Mesenchymal stem cell (in vitro differentiated cells and primary cell): ENCODE data around the gene ASB13.
A peak's percentile ranks its signal among the peaks of the same experiment; 100 is the strongest.

ENCODE experiments used
- DNase-seq: peaks from one replicate; pipeline ENCODE4 v3.0.0-alpha.2; 2013
- H2AFZ ChIP-seq: one replicate; pipeline ENCODE4 v1.6.1; 2013; ENCODE audit warnings: low read depth, mild to moderate bottlenecking, control low read depth, inconsistent platforms, low read length, moderate library complexity
- H2AK5ac ChIP-seq: 2 replicates; pipeline ENCODE4 v1.6.1; 2013; ENCODE audit warnings: low read length, moderate library complexity, mild to moderate bottlenecking, inconsistent platforms; ENCODE audit not compliant: severe bottlenecking
- H2BK120ac ChIP-seq: one replicate; pipeline ENCODE4 v1.6.1; 2013; ENCODE audit warnings: low read depth, mild to moderate bottlenecking, inconsistent platforms, low read length, moderate library complexity
- H2BK12ac ChIP-seq, 2 experiments: one replicate each; pipeline ENCODE4 v1.6.1; 2013; ENCODE audit warnings: inconsistent platforms in 2 of 2, low read length in 2 of 2, mild to moderate bottlenecking in 2 of 2, moderate library complexity in 2 of 2, control low read depth in 1 of 2
- H2BK15ac ChIP-seq: one replicate; pipeline ENCODE4 v1.6.1; 2013; ENCODE audit warnings: mild to moderate bottlenecking, low read depth, inconsistent platforms; ENCODE audit not compliant: poor library complexity, severe bottlenecking
- H2BK5ac ChIP-seq: 2 replicates; pipeline ENCODE4 v1.6.1; 2013; ENCODE audit warnings: low read depth, mild to moderate bottlenecking, low read length, control low read depth, inconsistent platforms; ENCODE audit not compliant: poor library complexity, severe bottlenecking
- H3K14ac ChIP-seq, 2 experiments: one replicate each; pipeline ENCODE4 v1.6.1; 2013; ENCODE audit warnings: inconsistent platforms in 2 of 2, low read length in 2 of 2, control low read depth in 1 of 2, mild to moderate bottlenecking in 1 of 2, moderate library complexity in 1 of 2
- H3K18ac ChIP-seq, 2 experiments: one replicate each; pipeline ENCODE4 v1.6.1; 2013; ENCODE audit warnings: inconsistent platforms in 2 of 2, low read length in 2 of 2, control low read depth in 1 of 2, low read depth in 1 of 2, mild to moderate bottlenecking in 1 of 2
- H3K23ac ChIP-seq, 2 experiments: one replicate each; pipeline ENCODE4 v1.6.1; 2013; ENCODE audit warnings: inconsistent platforms in 2 of 2, low read length in 2 of 2, mild to moderate bottlenecking in 2 of 2, moderate library complexity in 2 of 2, control low read depth in 1 of 2
- H3K27ac ChIP-seq: 2 replicates; pipeline ENCODE4 v1.5.1; 2013; ENCODE audit warnings: mild to moderate bottlenecking, moderate library complexity, low read length, control low read depth, inconsistent platforms; ENCODE audit not compliant: poor library complexity, severe bottlenecking
- H3K27me3 ChIP-seq, 2 experiments: 2 replicates each; pipeline versions ENCODE4 v1.6.1 to v1.7.0; 2013; ENCODE audit warnings: low read length in 2 of 2, mild to moderate bottlenecking in 2 of 2, moderate library complexity in 2 of 2, control low read depth in 1 of 2, inconsistent platforms in 1 of 2; ENCODE audit not compliant: control insufficient read depth in 1 of 2, insufficient read depth in 1 of 2
- H3K36me3 ChIP-seq, 2 experiments: 2 replicates each; pipeline versions ENCODE4 v1.6.1 to v1.7.0; 2013; ENCODE audit warnings: low read length in 2 of 2, control low read depth in 1 of 2, inconsistent platforms in 1 of 2, low read depth in 1 of 2, mild to moderate bottlenecking in 1 of 2; ENCODE audit not compliant: insufficient read depth in 2 of 2, control insufficient read depth in 1 of 2
- H3K4ac ChIP-seq, 2 experiments: one replicate each; pipeline ENCODE4 v1.6.1; 2013; ENCODE audit warnings: inconsistent platforms in 2 of 2, low read length in 2 of 2, mild to moderate bottlenecking in 2 of 2, moderate library complexity in 2 of 2, control low read depth in 1 of 2, low read depth in 1 of 2
- H3K4me1 ChIP-seq: 2 replicates; pipeline ENCODE4 v1.6.1; 2013; ENCODE audit warnings: low read depth, low read length, control low read depth; ENCODE audit not compliant: control insufficient read depth, insufficient read depth
- H3K4me2 ChIP-seq: 2 replicates; pipeline ENCODE4 v1.6.1; 2013; ENCODE audit warnings: low read length, mild to moderate bottlenecking, inconsistent platforms; ENCODE audit not compliant: poor library complexity, severe bottlenecking
- H3K4me3 ChIP-seq, 2 experiments: 2 replicates each; pipeline versions ENCODE4 v1.5.1 to v1.7.0; 2013; ENCODE audit warnings: low read length in 2 of 2, mild to moderate bottlenecking in 2 of 2, control low read depth in 1 of 2, low read depth in 1 of 2; ENCODE audit not compliant: insufficient read depth in 1 of 2
- H3K79me1 ChIP-seq: replicated peaks from 2 replicates; pipeline ENCODE4 v1.6.1; 2013; ENCODE audit warnings: mild to moderate bottlenecking, control low read depth, low read length, inconsistent platforms; ENCODE audit not compliant: poor library complexity, severe bottlenecking
- H3K9ac ChIP-seq: 2 replicates; pipeline ENCODE4 v1.7.0; 2013; ENCODE audit warnings: mild to moderate bottlenecking, low read length, moderate library complexity
- H3K9me3 ChIP-seq: 2 replicates; pipeline ENCODE4 v1.7.0; 2013; ENCODE audit warnings: mild to moderate bottlenecking, low read length; ENCODE audit not compliant: control insufficient read depth
- H4K8ac ChIP-seq: one replicate; pipeline ENCODE4 v1.6.1; 2013; ENCODE audit warnings: inconsistent platforms, mild to moderate bottlenecking, low read length, moderate library complexity
- H4K91ac ChIP-seq: one replicate; pipeline ENCODE4 v1.6.1; 2013; ENCODE audit warnings: mild to moderate bottlenecking, low read length, inconsistent platforms
- WGBS: methylation state at CpG from one replicate; pipeline ENCODE4 v1.1.7; 2013; ENCODE audit warnings: mixed read lengths; 5-methylcytosine and 5-hydroxymethylcytosine counted together

The ASB13 gene

DNA sequence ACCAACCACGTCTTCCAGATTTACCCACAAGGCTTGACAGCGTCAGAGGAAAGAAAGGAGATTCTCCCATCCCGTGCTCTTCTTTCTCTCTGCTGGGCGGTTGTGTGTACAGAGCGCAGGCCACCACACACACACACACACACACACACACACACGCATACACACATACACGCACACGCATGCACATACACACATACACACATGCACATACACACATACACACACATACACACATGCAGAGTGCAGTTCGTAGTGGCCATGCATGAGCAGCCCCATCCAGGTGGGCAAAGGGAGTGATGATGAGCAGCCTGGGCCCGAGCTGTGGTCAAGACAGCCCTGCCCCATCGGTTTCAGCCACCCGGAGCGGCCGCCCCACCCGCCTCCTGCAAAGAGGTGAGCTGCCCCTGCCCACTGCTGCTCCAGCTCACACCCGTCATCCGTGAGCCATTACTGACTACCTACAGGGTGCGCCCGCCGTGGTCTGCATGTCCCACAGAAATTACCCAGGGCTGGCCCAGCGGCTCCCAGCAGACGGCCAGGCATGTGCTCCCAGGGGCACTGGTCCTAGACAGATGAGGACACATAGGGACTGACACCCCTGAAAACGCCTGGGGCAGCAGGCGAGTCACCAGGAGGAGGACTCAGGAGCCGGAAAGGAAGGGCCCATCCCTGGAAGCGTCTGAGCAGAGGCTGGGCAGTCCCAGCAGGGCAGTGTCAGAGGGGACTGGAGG is 69.6 kb downstream of the ASB13 start:
- H3K4me2 ChIP-seq, result no peak overlapping the region
- H3K18ac ChIP-seq, result peak overlapping the region; percentile 67 to 93
- no peak overlapping the region for H3K27ac ChIP-seq
- H3K9ac ChIP-seq, result peak overlapping the region; percentile 39
- no peak overlapping the region for H2BK5ac ChIP-seq
- DNase-seq, result peak; percentile 53
- no peaks in the 10 kb centered on the region for H3K36me3 ChIP-seq
- H4K91ac ChIP-seq, result peak overlapping the region; percentile 84
- H2BK120ac ChIP-seq, result peak overlapping the region; percentile 40
- H3K4me3 ChIP-seq, result peak overlapping the region in 1 of 2 experiments; percentile 57
- peak overlapping the region in 1 of 2 experiments; percentile 95 for H3K14ac ChIP-seq
- peak overlapping the region; percentile 4 for H2AK5ac ChIP-seq
- H3K4me1 ChIP-seq, result peaks cover 25% of the 10 kb centered on the region
- peak overlapping the region in 1 of 2 experiments; percentile 40 for H3K4ac ChIP-seq
- H4K8ac ChIP-seq, result peak overlapping the region; percentile 57
- peak overlapping the region; percentile 51 to 82 for H2BK12ac ChIP-seq
- H2BK15ac ChIP-seq, result peak overlapping the region; percentile 38
- H2AFZ ChIP-seq, result no peak overlapping the region
- no peaks in the 10 kb centered on the region for H3K9me3 ChIP-seq
- 82% methylated on average over 26 of the region's 26 CpGs for WGBS
- no peaks in the 10 kb centered on the region for H3K79me1 ChIP-seq
- no peaks in the 10 kb centered on the region for H3K27me3 ChIP-seq
- no peak overlapping the region for H3K23ac ChIP-seq

DNA sequence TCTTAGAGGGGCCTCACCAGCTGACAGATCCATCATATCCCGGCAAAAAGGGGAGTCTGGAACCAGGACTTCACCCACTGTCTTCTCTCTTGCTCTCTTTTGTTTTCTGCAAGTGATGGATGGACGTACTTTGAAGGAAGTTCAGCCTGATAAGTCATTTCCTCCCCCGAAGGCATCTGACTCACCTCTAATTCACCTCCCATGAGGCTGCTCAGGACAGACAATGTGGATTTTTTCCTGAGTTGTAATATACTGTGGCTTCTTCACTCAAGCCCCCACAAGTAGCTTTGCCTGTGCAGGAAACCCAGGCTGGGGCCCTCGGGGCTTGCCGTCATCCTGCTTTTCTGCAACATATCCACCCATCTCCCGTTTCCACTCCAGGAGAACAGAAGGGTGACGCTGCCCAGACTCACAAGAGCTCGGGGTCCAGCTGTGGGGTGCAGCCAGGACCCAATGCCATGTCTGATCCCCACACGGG is 70.4 kb downstream of the ASB13 start:
- Histone ChIP-seq H2BK15ac (peak overlapping the region; percentile 39), H2AFZ (peak overlapping the region; percentile 1), H2BK12ac (peak overlapping the region in 1 of 2 experiments; percentile 70), H3K27me3 (no peaks in the 10 kb centered on the region), H3K4me2 (peak overlapping the region; percentile 9), H3K79me1 (no peaks in the 10 kb centered on the region), H3K9ac (peak overlapping the region; percentile 39), H3K27ac (peak overlapping the region; percentile 47), H3K14ac (no peak overlapping the region), H3K36me3 (no peaks in the 10 kb centered on the region), H3K4me3 (peak overlapping the region in 1 of 2 experiments; percentile 57), H2BK5ac (no peak overlapping the region), H2BK120ac (no peak overlapping the region), H2AK5ac (no peak overlapping the region), H3K4me1 (peaks cover 32% of the 10 kb centered on the region), H3K9me3 (no peaks in the 10 kb centered on the region), H3K23ac (no peak overlapping the region), H4K91ac (peak overlapping the region; percentile 71), H4K8ac (peak overlapping the region; percentile 86), H3K4ac (peak overlapping the region; percentile 21 to 42), H3K18ac (peak overlapping the region; percentile 72 to 76)
- WGBS, result 10% methylated on average over 8 of the region's 9 CpGs
- DNase-seq, result peak; percentile 83

DNA sequence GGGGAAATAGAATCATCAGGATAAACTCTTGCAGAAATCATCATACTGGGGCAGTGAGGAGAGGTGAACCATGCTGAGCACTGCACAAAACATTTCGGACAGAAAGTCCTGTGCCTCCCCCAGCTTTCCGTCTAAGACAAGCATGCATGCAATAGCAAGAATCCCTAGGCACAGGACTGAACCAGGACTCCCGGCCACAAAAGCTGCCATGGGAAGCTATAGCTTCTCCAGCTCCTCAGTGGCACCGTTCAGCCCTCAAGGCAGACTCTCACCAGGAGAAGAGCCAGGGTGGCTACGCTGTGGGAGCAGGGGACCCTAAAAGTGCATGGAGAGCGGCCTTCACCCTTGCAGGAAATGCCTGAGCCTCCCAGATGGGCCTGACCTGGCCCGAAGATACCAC is 70.8 kb downstream of the ASB13 start:
- Histone ChIP-seq H2BK15ac (peak overlapping the region; percentile 39), H3K18ac (peak overlapping the region; percentile 72 to 76), H3K9me3 (no peaks in the 10 kb centered on the region), H2AK5ac (no peak overlapping the region), H3K4me1 (peaks cover 34% of the 10 kb centered on the region), H4K91ac (peak overlapping the region; percentile 71), H3K4me2 (no peak overlapping the region), H2BK5ac (no peak overlapping the region), H3K4me3 (peak overlapping the region in 1 of 2 experiments; percentile 57), H3K23ac (no peak overlapping the region), H3K14ac (peak overlapping the region in 1 of 2 experiments; percentile 9), H3K79me1 (no peaks in the 10 kb centered on the region), H3K4ac (peak overlapping the region; percentile 21 to 42), H2BK120ac (no peak overlapping the region), H3K36me3 (no peaks in the 10 kb centered on the region), H2AFZ (peak overlapping the region; percentile 1), H3K27me3 (no peaks in the 10 kb centered on the region), H4K8ac (peak overlapping the region; percentile 86), H3K27ac (peak overlapping the region; percentile 31), H3K9ac (peak overlapping the region; percentile 39), H2BK12ac (peak overlapping the region in 1 of 2 experiments; percentile 78)
- peak; percentile 25 for DNase-seq
- 32% methylated on average over 7 of the region's 7 CpGs for WGBS

DNA sequence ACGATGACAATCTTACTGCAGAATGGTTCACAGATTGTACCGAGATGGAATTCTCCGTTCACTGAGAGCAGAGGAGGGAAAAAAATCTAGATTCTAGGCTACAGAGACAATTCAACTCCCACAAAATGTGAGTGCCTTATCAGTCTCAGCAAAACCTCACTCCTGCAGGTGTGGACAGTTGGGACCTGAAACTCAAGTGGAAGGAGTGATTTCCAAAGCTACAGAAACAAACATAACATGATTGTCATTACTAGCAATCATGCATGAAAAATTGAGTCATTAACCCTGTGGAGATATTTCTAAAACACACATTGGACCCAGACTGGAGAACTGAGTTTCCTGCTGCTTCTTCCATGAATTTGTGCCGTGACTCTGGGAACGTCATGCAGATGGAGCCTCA is 71.3 kb downstream of the ASB13 start:
- no peak overlapping the region for H2BK12ac ChIP-seq
- H3K27ac ChIP-seq, result no peak overlapping the region
- no peaks in the 10 kb centered on the region for H3K9me3 ChIP-seq
- no peak overlapping the region for H3K14ac ChIP-seq
- H3K23ac ChIP-seq, result no peak overlapping the region
- no peak overlapping the region for H3K4ac ChIP-seq
- H2BK5ac ChIP-seq, result no peak overlapping the region
- H2AFZ ChIP-seq, result no peak overlapping the region
- no peak for DNase-seq
- no peak overlapping the region for H3K18ac ChIP-seq
- H3K4me2 ChIP-seq, result no peak overlapping the region
- H3K4me3 ChIP-seq, result peak overlapping the region in 1 of 2 experiments; percentile 57
- H4K91ac ChIP-seq, result no peak overlapping the region
- H4K8ac ChIP-seq, result no peak overlapping the region
- no peak overlapping the region for H2AK5ac ChIP-seq
- peak overlapping the region; percentile 39 for H3K9ac ChIP-seq
- no peaks in the 10 kb centered on the region for H3K27me3 ChIP-seq
- H2BK120ac ChIP-seq, result no peak overlapping the region
- H2BK15ac ChIP-seq, result no peak overlapping the region
- 39% methylated on average over 2 of the region's 5 CpGs for WGBS
- no peaks in the 10 kb centered on the region for H3K36me3 ChIP-seq
- H3K4me1 ChIP-seq, result peaks cover 38% of the 10 kb centered on the region
- H3K79me1 ChIP-seq, result no peaks in the 10 kb centered on the region
